Measurements from ENCODE around the gene IQSEC1.

Gene IQSEC1

GRCh38 chr3:12975748-12976522 lies 97.3 kb downstream of the IQSEC1 start:
- in situ Hi-C loops (cut with HindIII; ENCODE audit: low sequenced_read_pairs): no loop called here

GRCh38 chr3:12974819-12975218 lies 98.4 kb downstream of the IQSEC1 start:
- in situ Hi-C loops (cut with HindIII; ENCODE audit: low sequenced_read_pairs): no loop called here

- in situ Hi-C loops (cut with HindIII; ENCODE audit: low sequenced_read_pairs): no loop called here
Observed at GRCh38 chr3:12974334-12974733, 98.9 kb downstream of the IQSEC1 start.

- in situ Hi-C loops (cut with HindIII; ENCODE audit: low sequenced_read_pairs): no loop called here
Observed at GRCh38 chr3:12973827-12974226, 99.4 kb downstream of the IQSEC1 start.

- in situ Hi-C loops (cut with HindIII; ENCODE audit: low sequenced_read_pairs): no loop called here
Observed at GRCh38 chr3:12972781-12973702, 100.2 kb downstream of the IQSEC1 start.

- in situ Hi-C loops (cut with HindIII; ENCODE audit: low sequenced_read_pairs): no loop called here
Observed at GRCh38 chr3:12972043-12972442, 101.2 kb downstream of the IQSEC1 start.

GRCh38 chr3:12970684-12971083 lies 102.5 kb downstream of the IQSEC1 start:
- in situ Hi-C loops (cut with HindIII; ENCODE audit: low sequenced_read_pairs): no loop called here

GRCh38 chr3:12969486-12969885 lies 103.7 kb downstream of the IQSEC1 start:
- in situ Hi-C loops (cut with HindIII; ENCODE audit: low sequenced_read_pairs): no loop called here

GRCh38 chr3:12968541-12968940 lies 104.7 kb downstream of the IQSEC1 start:
- in situ Hi-C loops (cut with HindIII; ENCODE audit: low sequenced_read_pairs): no loop called here

- in situ Hi-C loops (cut with HindIII; ENCODE audit: low sequenced_read_pairs): no loop called here
Observed at GRCh38 chr3:12967606-12968351, 105.5 kb downstream of the IQSEC1 start.

- in situ Hi-C loops (cut with HindIII; ENCODE audit: low sequenced_read_pairs): no loop called here
Observed at GRCh38 chr3:12966847-12967605, 106.2 kb downstream of the IQSEC1 start.

GRCh38 chr3:12965999-12966846 lies 107.0 kb downstream of the IQSEC1 start:
- in situ Hi-C loops (cut with HindIII; ENCODE audit: low sequenced_read_pairs): no loop called here

GRCh38 chr3:12964711-12965612 lies 108.3 kb downstream of the IQSEC1 start:
- in situ Hi-C loops (cut with HindIII; ENCODE audit: low sequenced_read_pairs): no loop called here

- in situ Hi-C loops (cut with HindIII; ENCODE audit: low sequenced_read_pairs): no loop called here
Observed at GRCh38 chr3:12963922-12964701, 109.1 kb downstream of the IQSEC1 start.

- in situ Hi-C loops (cut with HindIII; ENCODE audit: low sequenced_read_pairs): no loop called here
Observed at GRCh38 chr3:12963231-12963896, 109.9 kb downstream of the IQSEC1 start.

- in situ Hi-C loops (cut with HindIII; ENCODE audit: low sequenced_read_pairs): no loop called here
Observed at GRCh38 chr3:12962292-12962691, 110.9 kb downstream of the IQSEC1 start.

GRCh38 chr3:12961697-12962036 lies 111.6 kb downstream of the IQSEC1 start:
- in situ Hi-C loops (cut with HindIII; ENCODE audit: low sequenced_read_pairs): no loop called here
